Measurements from ENCODE around the gene AP2A2. TPM values are rescaled to one million over a fixed set of nuclear protein-coding genes. Genes with fewer than 3 reads are reported as not detected.
A peak's percentile ranks its signal among the peaks of the same experiment; 100 is the strongest.

AP2A2 gene
- total RNA-seq, 2 experiments from 2014 or later: 60.1 to 66.7 TPM

DNA sequence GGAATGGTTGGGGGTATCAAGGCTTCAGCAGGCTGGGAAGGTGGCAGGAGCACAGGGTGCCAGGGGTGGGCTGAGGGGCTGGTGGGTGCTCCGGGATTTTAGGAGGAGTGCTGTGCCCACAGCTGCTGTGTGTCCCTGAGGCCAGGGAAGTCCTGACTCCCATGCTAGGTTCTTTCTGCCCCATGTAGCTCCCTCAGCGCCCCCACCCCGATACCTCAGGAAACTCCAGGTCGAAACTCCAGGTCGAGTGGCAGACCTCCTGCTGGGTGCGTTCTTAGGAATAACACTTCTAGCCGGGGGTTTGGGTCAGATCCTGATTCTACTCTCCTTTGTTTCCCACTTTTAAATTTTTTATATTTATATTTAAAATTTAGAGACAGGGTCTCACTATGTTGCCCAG is 8.3 kb downstream of the AP2A2 start:
- H3K36me3 Mint-ChIP-seq (ENCODE audit: low read depth): peaks cover 4% of the 10 kb centered on the region
- H3K4me1 Mint-ChIP-seq: peaks cover 58% of the 10 kb centered on the region
- no peak overlapping the region for H3K4me3 Mint-ChIP-seq
- H3K27me3 Mint-ChIP-seq: no peaks in the 10 kb centered on the region
- ChIA-PET CTCF (interaction anchor here (1.0 kb wide), 2 partner anchors 9 to 12 kb away, joined by 3 read pairs; no protein-coding TSS in a partner anchor), POLR2A (no interaction called here)
- no peaks in the 10 kb centered on the region for H3K9me3 Mint-ChIP-seq
- H3K27ac Mint-ChIP-seq: no peak overlapping the region
- no peak for DNase-seq

DNA sequence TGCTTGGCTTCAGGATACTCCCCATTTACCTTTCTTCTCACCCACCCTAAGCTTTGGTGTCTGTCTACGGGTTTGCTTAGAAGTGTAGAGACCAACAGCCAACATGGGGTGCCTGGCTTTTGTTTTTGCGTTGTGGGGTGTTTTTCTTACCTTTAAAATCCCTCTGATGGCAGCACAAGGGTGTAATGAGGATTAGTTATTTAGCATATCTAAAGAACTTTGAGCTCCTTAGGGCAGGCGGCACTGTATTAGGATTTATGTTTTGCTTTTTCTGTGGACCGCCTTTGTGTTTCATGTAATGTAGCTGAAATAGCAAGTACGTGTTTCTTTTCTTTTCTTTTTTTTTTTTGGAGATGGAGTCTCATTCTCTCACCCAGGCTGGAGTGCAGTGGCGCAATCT is 8.9 kb downstream of the AP2A2 start:
- DNase-seq: no peak
- H3K27me3 Mint-ChIP-seq: no peaks in the 10 kb centered on the region
- CTCF ChIA-PET: interaction anchor here (0.7 to 1.0 kb wide), 2 partner anchors 10 to 110 kb away, joined by 3 to 5 read pairs; no protein-coding TSS in a partner anchor
- H3K36me3 Mint-ChIP-seq (ENCODE audit: low read depth): peaks cover 1% of the 10 kb centered on the region
- H3K9me3 Mint-ChIP-seq: no peaks in the 10 kb centered on the region
- peaks cover 57% of the 10 kb centered on the region for H3K4me1 Mint-ChIP-seq
- H3K4me3 Mint-ChIP-seq: no peak overlapping the region
- POLR2A ChIA-PET: no interaction called here
- H3K27ac Mint-ChIP-seq: no peak overlapping the region

DNA sequence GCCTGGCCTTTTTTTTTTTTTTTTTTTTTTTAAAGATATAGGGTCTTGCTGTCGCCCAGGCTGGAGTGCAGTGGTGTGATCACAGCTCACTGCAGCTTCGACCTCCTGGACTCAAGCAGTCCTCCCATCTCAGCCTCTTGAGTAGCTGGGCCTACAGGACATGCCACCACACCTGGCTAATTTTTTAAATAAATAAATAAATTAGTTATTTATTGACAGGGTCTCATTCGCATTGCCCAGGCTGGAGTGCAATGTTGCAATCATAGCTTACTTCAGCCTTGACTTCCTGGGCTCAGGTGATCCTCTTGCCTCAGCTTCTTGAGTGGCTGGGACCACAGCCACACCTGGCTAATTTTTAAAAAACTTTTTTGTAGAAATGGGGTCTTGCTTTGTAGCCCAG is 10.5 kb downstream of the AP2A2 start:
- POLR2A ChIA-PET: no interaction called here
- H3K4me1 Mint-ChIP-seq: peaks cover 65% of the 10 kb centered on the region

DNA sequence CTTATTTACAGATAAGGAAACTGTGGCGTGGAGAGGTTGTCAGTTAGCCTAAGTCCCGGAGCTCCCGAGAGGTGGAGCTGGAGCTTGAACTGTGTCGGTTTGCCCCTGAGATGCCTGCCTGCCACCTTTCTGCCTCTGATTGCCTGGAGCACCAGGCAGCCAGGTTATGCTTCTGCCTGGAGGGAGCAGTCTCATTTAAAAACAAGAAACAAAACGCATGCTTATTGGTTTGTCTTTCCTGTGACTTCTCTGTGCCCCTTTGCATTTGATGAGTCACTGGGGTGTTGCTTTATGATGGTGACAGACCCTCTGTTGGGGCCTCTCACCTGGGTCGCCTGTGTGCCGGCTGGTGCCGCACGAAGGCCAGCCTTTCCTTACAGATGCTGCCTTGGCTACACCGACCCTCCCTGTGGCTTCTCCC is 12.2 kb downstream of the AP2A2 start:
- H3K27me3 Mint-ChIP-seq: no peaks in the 10 kb centered on the region
- H3K4me3 Mint-ChIP-seq: no peak overlapping the region
- no peak for DNase-seq
- peaks cover 5% of the 10 kb centered on the region for H3K36me3 Mint-ChIP-seq (ENCODE audit: low read depth)
- CTCF ChIA-PET: no interaction called here
- POLR2A ChIA-PET: no interaction called here
- peak overlapping the region; percentile 15 for H3K27ac Mint-ChIP-seq
- no peaks in the 10 kb centered on the region for H3K9me3 Mint-ChIP-seq
- H3K4me1 Mint-ChIP-seq: peaks cover 56% of the 10 kb centered on the region

More for the DNA sequence above, 10.5 kb downstream of the AP2A2 start:
- Mint-ChIP-seq H3K36me3 (ENCODE audit: low read depth) (peaks cover 5% of the 10 kb centered on the region), H3K4me3 (no peak overlapping the region), H3K27me3 (no peaks in the 10 kb centered on the region), H3K9me3 (no peaks in the 10 kb centered on the region), H3K27ac (no peak overlapping the region)
- no peak for DNase-seq
- CTCF ChIA-PET: no interaction called here

DNA sequence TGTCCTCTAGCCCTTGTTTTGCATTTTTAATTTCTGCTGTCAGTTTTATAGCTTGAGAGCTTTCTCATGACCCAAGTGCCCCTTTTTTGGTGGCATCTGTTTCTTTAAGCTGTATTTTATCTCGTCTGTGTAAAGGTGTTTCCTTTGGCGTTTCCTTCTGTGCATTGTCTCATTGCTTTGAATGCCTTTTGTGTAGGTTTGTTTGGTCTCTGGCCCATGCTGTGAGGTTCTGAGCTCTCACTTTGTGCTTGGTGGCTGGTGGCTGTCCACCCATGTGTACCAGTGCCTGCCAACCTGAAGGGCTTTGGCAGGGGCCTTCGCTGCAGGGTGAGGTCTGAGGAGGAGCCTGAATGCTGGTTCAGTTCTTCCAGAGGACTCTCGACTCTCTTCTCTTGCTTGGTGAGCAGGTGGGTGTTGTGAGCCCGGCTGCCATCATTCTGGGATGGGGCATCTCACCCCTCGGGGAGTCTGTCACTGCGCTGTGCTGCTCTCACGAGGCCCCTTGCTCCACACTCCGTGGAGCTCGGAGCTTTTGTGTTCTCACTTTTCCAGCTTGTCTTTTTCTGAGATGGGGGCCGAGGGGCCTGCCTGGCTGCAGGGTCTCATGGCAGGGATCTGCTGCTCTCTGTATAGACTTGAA is 14.9 kb downstream of the AP2A2 start:
- H3K27ac Mint-ChIP-seq: peak overlapping the region; percentile 82
- POLR2A ChIA-PET: no interaction called here
- no peak for DNase-seq
- peak overlapping the region; percentile 50 for H3K4me3 Mint-ChIP-seq
- H3K9me3 Mint-ChIP-seq: no peaks in the 10 kb centered on the region
- CTCF ChIA-PET: interaction anchor here (1.1 to 1.2 kb wide), 2 partner anchors 10 to 15 kb away, joined by 3 read pairs; no protein-coding TSS in a partner anchor
- peaks cover 16% of the 10 kb centered on the region for H3K36me3 Mint-ChIP-seq (ENCODE audit: low read depth)
- H3K4me1 Mint-ChIP-seq: peaks cover 46% of the 10 kb centered on the region
- no peaks in the 10 kb centered on the region for H3K27me3 Mint-ChIP-seq

DNA sequence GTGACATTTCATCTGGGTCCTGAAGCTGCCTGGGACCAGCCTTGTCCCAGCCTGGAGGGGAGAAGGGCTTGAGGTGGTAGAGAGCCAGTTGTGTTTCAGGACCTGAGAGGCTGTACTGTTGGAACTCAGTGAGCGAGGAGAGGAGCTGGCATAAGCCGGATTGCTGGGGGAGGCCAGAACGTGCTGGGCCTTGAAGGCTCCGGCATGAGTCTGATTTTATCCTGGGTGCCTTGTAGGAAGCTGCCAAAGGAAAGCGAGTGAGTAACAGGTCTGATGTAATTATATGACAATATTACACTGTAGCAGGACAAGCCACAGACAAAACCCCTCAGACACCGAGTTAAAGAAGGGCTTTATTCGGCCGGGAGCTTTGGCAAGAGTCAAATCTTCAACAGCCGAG is 17.2 kb downstream of the AP2A2 start:
- Mint-ChIP-seq H3K36me3 (ENCODE audit: low read depth) (peaks cover 29% of the 10 kb centered on the region), H3K9me3 (peaks cover 2% of the 10 kb centered on the region), H3K27ac (no peak overlapping the region), H3K4me1 (peaks cover 31% of the 10 kb centered on the region), H3K27me3 (no peaks in the 10 kb centered on the region), H3K4me3 (no peak overlapping the region)
- no peak for DNase-seq
- ChIA-PET CTCF (no interaction called here), POLR2A (no interaction called here)

DNA sequence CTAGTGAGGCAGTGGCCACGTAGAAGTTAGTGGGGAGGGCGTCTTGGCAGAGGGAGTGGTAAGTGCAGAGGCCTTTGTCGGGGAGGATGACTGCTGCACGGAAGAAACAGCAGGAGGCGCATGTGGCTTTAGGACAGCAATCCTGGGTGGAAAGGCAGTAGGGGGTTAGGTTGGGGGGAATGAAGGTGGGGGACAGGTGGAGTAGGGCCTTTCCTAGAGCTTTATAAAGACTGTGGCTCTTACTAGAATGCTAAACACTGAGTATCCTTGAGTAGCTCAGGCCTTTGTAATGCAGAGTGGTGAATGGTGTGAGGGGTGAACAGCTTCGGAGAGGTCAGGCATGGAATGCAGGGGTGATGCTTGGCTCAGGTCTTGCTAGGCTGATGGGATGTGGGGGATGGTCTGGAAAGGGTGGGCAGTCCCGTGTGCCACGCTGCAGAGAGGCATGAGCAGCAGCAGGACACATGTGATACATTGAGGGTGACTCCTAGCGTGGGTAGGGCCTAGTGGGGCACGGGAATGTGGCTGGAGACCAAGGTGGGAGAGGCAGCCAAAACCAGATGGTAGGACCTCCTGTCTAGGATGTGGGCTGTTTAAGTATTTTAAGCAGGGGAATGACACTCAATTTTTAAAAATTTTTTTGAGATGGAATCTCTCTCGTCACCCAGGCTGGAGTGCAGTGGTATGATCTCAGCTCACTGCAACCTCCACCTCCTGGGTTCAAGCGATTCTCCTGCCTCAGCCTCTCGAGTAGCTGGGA is 19.2 kb downstream of the AP2A2 start:
- H3K36me3 Mint-ChIP-seq (ENCODE audit: low read depth): peaks cover 49% of the 10 kb centered on the region
- ChIA-PET POLR2A (no interaction called here), CTCF (interaction anchor here (1.6 kb wide), 1 partner anchor 24 kb away, joined by 4 read pairs; no protein-coding TSS in a partner anchor)
- DNase-seq: no peak
- H3K27ac Mint-ChIP-seq: peak overlapping the region; percentile 48
- peaks cover 12% of the 10 kb centered on the region for H3K9me3 Mint-ChIP-seq
- peaks cover 18% of the 10 kb centered on the region for H3K4me1 Mint-ChIP-seq
- H3K27me3 Mint-ChIP-seq: no peaks in the 10 kb centered on the region
- H3K4me3 Mint-ChIP-seq: no peak overlapping the region

DNA sequence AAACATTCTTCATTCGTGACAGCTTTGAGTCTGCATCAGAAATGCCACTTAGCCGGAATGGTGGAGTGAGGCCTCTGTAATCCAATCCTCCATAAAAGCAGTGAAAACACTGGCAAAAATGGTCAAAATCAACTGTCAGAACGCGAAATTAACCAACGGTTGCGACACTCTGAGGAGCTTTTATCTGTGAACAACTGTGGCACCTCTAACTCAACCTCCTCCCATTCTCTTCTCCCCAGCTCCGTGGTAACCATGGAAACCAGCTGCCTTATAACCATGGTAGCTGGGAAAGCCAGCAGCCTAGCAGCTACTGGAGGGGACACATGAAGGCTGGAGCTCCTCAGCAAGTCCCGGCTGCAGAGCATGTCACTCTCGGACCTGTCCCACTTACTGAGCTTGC is 20.3 kb downstream of the AP2A2 start:
- DNase-seq: no peak
- H3K36me3 Mint-ChIP-seq (ENCODE audit: low read depth): peaks cover 51% of the 10 kb centered on the region
- peaks cover 7% of the 10 kb centered on the region for H3K4me1 Mint-ChIP-seq
- no peak overlapping the region for H3K27ac Mint-ChIP-seq
- no peaks in the 10 kb centered on the region for H3K27me3 Mint-ChIP-seq
- peaks cover 12% of the 10 kb centered on the region for H3K9me3 Mint-ChIP-seq
- H3K4me3 Mint-ChIP-seq: no peak overlapping the region
- ChIA-PET POLR2A (no interaction called here), CTCF (interaction anchor here (1.5 kb wide), 1 partner anchor 17 kb away, joined by 4 read pairs; no protein-coding TSS in a partner anchor)

DNA sequence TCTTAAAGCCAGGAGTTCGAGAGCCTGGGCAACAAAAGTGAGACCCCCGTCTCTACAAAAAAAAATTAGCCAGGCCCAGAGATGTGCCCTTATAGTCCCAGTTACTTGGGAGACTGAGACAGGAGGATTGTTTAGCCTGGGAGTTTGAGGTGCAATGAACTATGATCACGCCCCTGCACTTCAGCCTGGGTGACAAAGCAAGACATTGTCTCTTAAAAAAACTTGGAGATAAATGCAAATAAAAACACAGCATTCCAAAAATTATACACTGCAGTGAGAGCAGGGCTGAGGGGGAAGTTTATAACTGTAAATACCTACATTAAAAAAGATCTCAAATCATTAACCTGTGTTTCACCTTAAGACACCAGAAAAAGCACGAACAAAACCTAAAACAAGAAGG is 22.1 kb downstream of the AP2A2 start:
- ChIA-PET POLR2A (no interaction called here), CTCF (no interaction called here)
- DNase-seq: no peak
- Mint-ChIP-seq H3K27ac (no peak overlapping the region), H3K36me3 (ENCODE audit: low read depth) (peaks cover 51% of the 10 kb centered on the region), H3K4me3 (no peak overlapping the region), H3K4me1 (peaks cover 5% of the 10 kb centered on the region), H3K27me3 (no peaks in the 10 kb centered on the region), H3K9me3 (peaks cover 12% of the 10 kb centered on the region)

DNA sequence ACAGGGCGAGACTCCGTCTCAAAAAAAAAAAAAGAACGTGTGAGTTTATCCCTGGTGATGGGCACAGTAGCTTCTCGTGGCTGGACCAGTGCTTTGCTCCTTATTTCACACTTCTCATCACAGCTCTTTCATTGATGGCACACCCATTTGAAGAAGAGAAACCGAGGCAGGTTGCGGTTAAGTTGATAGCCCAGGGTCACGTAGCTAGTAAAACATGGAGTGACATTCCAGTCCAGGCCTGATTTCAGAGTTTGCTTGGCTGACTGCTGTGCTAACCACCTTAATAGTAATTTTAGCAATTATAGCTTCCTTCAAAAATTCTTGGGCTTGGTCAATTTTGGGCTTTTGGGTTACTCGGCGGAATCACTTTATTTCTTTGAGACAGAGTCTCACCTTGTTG is 25.8 kb downstream of the AP2A2 start:
- no peak overlapping the region for H3K4me3 Mint-ChIP-seq
- CTCF ChIA-PET: interaction anchor here (0.6 to 1.7 kb wide), 3 partner anchors 9 to 16 kb away, joined by 3 to 4 read pairs (median 3); no protein-coding TSS in a partner anchor
- POLR2A ChIA-PET: no interaction called here

DNA sequence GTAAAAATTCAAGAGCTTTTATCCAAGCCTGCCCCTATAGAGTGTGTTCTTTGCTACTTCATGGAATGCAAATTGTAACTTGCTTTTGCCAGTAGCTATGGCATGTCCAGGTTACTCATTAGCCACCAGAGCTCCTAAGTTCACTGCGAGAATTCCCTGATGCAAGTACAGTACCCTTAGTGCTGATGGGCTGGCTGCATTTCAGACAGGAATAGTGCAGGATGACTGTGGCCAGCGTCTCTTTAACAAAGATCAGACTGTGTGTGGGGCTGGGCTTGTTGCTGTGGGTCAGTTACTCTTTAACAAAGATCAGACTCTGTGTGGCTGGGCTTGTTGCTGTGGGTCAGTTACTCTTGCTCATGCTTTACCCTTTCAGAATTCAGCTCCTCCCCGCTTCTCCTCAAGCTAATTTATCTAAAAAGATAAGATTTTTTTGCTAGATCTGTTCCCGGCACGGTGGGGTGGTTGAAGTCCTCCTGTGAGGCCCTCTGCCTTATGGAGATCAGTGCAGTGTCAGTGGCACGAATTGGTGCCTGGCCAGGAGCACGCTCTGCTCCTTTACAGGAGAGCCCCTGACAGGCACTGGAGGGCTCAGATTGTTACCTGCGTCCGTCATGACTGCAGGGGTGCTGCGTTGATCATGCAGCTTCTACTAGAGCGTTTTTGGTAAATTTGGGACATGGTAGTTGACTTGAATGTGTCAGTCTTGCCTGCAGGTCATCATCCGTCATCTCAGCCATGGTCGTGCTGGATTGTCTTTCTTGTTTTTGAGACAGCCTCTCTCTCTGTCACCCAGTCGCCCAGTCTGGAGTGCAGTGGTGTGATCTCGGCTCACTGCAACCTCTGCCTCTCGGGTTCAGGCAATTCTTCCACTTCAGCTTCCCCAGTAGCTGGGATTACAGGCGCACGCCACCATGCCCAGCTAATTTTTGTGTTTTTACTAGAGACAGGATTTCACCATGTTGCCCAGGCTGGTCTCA is 27.0 kb downstream of the AP2A2 start:
- no peak for DNase-seq
- no peak overlapping the region for H3K4me3 Mint-ChIP-seq
- ChIA-PET CTCF (no interaction called here), POLR2A (no interaction called here)
- peaks cover 19% of the 10 kb centered on the region for H3K4me1 Mint-ChIP-seq
- no peaks in the 10 kb centered on the region for H3K27me3 Mint-ChIP-seq
- no peak overlapping the region for H3K27ac Mint-ChIP-seq
- peaks cover 12% of the 10 kb centered on the region for H3K9me3 Mint-ChIP-seq
- H3K36me3 Mint-ChIP-seq (ENCODE audit: low read depth): peaks cover 26% of the 10 kb centered on the region

More for the DNA sequence above, 25.8 kb downstream of the AP2A2 start:
- H3K27ac Mint-ChIP-seq: no peak overlapping the region
- no peak for DNase-seq
- peaks cover 12% of the 10 kb centered on the region for H3K9me3 Mint-ChIP-seq
- no peaks in the 10 kb centered on the region for H3K27me3 Mint-ChIP-seq
- peaks cover 33% of the 10 kb centered on the region for H3K36me3 Mint-ChIP-seq (ENCODE audit: low read depth)
- peaks cover 19% of the 10 kb centered on the region for H3K4me1 Mint-ChIP-seq

DNA sequence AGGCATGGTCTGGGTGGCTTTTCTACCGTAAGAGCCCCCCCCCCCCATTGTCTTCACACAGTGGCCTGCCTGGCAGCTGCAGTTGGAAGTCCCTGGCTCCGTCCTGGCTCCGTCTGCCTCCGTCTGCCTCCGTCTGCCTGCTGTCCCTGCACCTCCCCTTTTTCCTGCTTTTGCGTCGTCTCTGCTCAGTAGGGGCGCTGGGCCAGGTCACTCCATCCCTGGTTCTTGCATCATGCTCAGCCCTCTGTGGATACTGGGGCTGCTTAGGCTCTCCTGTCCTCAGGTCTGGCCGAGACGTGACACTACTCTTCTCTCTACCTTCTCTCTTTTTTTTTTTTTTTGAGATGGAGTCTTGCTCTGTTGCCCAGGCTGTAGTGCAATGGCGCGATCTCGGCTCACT is 27.8 kb downstream of the AP2A2 start:
- Mint-ChIP-seq H3K4me1 (peaks cover 19% of the 10 kb centered on the region), H3K36me3 (ENCODE audit: low read depth) (peaks cover 24% of the 10 kb centered on the region), H3K4me3 (no peak overlapping the region), H3K9me3 (peaks cover 6% of the 10 kb centered on the region), H3K27me3 (no peaks in the 10 kb centered on the region), H3K27ac (no peak overlapping the region)
- CTCF ChIA-PET: no interaction called here
- DNase-seq: no peak
- POLR2A ChIA-PET: no interaction called here

Measured in activated CD4-positive, alpha-beta T cell treated with anti-CD3 and anti-CD28 coated beads, Interleukin-2, amount 10 ng/mL, durations not matched to agents 7 days and 5 days (primary cell).